ENCODE results near the gene SPRED2. TPM values are rescaled to one million over a fixed set of nuclear protein-coding genes. Genes with fewer than 3 reads are reported as not detected.

SPRED2 gene
- total RNA-seq, 4 donors from 2014 or later: 12.5 to 21.2 (median 13.8) TPM

DNA sequence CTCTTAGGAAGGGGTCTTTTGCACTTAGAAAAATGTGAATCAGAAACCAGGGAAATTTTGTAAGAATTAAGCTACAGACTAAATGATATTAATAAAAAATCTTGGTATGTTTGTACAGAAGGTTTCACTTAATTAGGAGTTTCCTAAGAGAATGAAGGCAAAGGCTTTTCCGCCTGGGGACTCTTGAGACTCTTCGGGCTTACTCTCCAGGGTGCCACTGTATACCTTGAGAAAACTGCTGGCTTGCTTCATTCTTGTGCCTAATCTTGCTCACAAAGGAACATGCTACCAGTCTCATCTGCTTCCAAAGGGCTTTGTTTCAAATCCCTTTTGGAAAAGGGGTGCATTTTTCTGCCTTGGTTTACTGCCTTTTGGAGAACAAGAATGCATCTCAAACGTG is 155.3 kb downstream of the SPRED2 start:
- TF ChIP-seq POLR2AphosphoS5 (IDR thresholded peaks at IDR 0.05) (no peak), CTCF (IDR thresholded peaks at IDR 0.05) (no peak), EP300 (IDR thresholded peaks at IDR 0.05) (no peak), POLR2A (IDR thresholded peaks at IDR 0.05) (no peak)
- H3K27me3 ChIP-seq: no peaks in the 10 kb centered on the region
- ATAC-seq: no peak
- peaks cover 0 to 13% of the 10 kb centered on the region in 2 donors for H3K36me3 ChIP-seq
- peaks cover 0 to 18% (median 0%) of the 10 kb centered on the region in 3 donors for H3K4me1 ChIP-seq
- 70 to 76% methylated on average over 2 to 3 of the region's 3 CpGs for WGBS, 2 donors (ENCODE audit: low coverage in 1 of 2)
- H3K4me3 ChIP-seq: no peak overlapping the region
- H3K27ac ChIP-seq: no peak overlapping the region
- H3K9me3 ChIP-seq: no peaks in the 10 kb centered on the region

DNA sequence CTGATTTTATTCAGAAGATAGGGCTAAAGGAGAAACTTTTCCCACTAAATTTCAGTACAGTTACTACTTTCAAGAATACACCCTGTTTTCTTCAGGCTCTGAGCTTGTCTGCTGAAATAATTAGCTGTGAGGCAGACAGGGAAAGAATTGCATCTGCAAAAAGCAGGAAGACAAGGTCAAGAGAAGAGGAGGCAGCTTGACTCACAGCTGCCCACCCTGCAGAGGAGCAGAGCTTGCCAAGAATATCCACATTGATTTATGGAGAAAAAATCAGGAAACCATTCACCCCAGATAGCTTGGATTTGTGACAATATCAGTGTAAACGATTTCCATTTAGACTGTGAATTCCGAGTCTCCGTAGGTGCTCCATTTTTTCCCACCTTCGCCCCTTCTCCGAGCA is 155.8 kb downstream of the SPRED2 start:
- no peak for ATAC-seq
- no peaks in the 10 kb centered on the region for H3K9me3 ChIP-seq
- no peak overlapping the region for H3K4me3 ChIP-seq
- WGBS, 2 donors (ENCODE audit: low coverage in 1 of 2): 36 to 42% methylated on average over 2 to 5 of the region's 5 CpGs
- H3K36me3 ChIP-seq: peaks cover 0 to 18% of the 10 kb centered on the region in 2 donors
- no peaks in the 10 kb centered on the region for H3K27me3 ChIP-seq
- TF ChIP-seq CTCF (IDR thresholded peaks at IDR 0.05): no peak
- no peak overlapping the region for H3K27ac ChIP-seq
- peaks cover 0 to 18% (median 0%) of the 10 kb centered on the region in 3 donors for H3K4me1 ChIP-seq

DNA sequence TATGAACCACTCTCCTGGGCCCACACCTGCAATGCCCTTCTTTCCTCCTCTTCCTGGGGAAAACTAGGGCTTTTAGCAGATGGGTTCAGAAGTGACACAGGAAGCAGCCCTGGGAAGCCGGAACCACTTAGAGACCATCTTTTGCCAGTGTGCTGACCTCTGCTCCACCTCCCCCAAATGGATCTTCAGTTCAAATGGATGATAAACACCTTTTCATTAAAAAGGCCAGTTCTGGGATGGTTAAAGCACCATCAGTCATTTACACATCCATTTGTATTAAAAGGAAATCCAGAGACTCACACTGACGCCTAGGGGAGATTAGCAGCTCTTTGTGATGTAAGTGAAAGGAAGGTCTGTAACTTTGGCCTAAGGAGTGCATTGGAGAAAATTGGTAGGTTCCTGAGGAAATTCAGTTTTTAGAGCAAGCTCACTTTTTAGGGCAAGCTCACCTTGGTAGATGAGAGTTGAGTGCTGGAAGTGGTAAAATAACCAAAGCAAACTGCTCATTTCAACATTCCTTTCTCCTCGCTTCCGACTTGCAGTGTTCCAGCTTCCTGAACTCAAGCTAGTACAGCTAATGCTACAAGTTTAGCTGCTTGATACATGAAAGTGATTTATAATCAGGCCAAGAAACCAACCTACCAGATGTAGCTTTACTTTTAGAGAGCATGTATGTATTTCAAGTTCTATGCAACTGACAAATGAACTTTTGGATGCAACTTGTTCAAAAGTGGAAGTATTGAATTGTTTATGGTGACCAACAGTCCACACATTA is 157.1 kb downstream of the SPRED2 start:
- no peak for ATAC-seq
- TF ChIP-seq EP300 (IDR thresholded peaks at IDR 0.05): no peak
- no peak for TF ChIP-seq POLR2AphosphoS5 (IDR thresholded peaks at IDR 0.05)
- TF ChIP-seq CTCF (IDR thresholded peaks at IDR 0.05): no peak
- TF ChIP-seq POLR2A (IDR thresholded peaks at IDR 0.05): no peak
- 50 to 57% methylated on average over 3 of the region's 4 CpGs for WGBS, 2 donors (ENCODE audit: low coverage in 1 of 2)

GRCh38 chr2:65273344-65273743 is 159.1 kb downstream of the SPRED2 start:
- Histone ChIP-seq H3K27ac (no peak overlapping the region), H3K9me3 (no peaks in the 10 kb centered on the region), H3K27me3 (no peaks in the 10 kb centered on the region), H3K4me3 (no peak overlapping the region), H3K36me3 (peaks cover 0 to 31% of the 10 kb centered on the region in 2 donors), H3K4me1 (peaks cover 0 to 12% (median 0%) of the 10 kb centered on the region in 3 donors)
- 85 to 91% methylated on average over 6 to 8 of the region's 8 CpGs for WGBS, 2 donors (ENCODE audit: low coverage in 1 of 2)
- no peak for TF ChIP-seq POLR2AphosphoS5 (IDR thresholded peaks at IDR 0.05)
- no peak for TF ChIP-seq CTCF (IDR thresholded peaks at IDR 0.05)
- ATAC-seq: no peak

More for the DNA sequence above, 157.1 kb downstream of the SPRED2 start:
- Histone ChIP-seq H3K27ac (no peak overlapping the region), H3K4me3 (no peak overlapping the region), H3K9me3 (no peaks in the 10 kb centered on the region), H3K4me1 (peaks cover 0 to 18% (median 0%) of the 10 kb centered on the region in 3 donors), H3K27me3 (no peaks in the 10 kb centered on the region), H3K36me3 (peaks cover 0 to 21% of the 10 kb centered on the region in 2 donors)

DNA sequence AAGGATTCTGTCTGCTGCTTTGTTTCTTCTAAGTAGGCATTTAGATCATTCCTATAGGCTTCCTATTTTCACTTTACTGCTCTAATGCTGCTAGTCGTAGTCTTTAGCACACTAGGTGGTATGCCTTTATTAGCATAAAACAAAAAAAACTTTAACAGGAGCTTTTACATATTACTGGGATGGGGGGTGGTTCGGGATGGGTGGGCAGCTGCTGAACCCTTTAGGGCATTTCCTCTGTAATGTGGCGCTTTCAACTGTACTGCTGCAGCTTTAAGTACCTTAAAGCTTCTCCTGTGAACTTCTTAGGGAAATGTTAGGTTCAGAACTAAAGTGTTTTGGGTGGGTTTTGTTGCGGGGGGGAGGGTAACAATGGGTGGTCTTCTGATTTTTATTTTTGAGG is 163.4 kb downstream of the SPRED2 start:
- H3K9me3 ChIP-seq: no peaks in the 10 kb centered on the region
- no peak overlapping the region for H3K27ac ChIP-seq
- H3K4me3 ChIP-seq: no peak overlapping the region
- peaks cover 0 to 10% (median 0%) of the 10 kb centered on the region in 3 donors for H3K4me1 ChIP-seq
- 68 to 80% methylated on average over 3 to 4 of the region's 4 CpGs for WGBS, 2 donors (ENCODE audit: low coverage in 1 of 2)
- no peak for TF ChIP-seq CTCF (IDR thresholded peaks at IDR 0.05)
- TF ChIP-seq POLR2AphosphoS5 (IDR thresholded peaks at IDR 0.05): no peak
- TF ChIP-seq POLR2A (IDR thresholded peaks at IDR 0.05): no peak
- no peak for TF ChIP-seq EP300 (IDR thresholded peaks at IDR 0.05)
- H3K27me3 ChIP-seq: no peaks in the 10 kb centered on the region
- peaks cover 0 to 66% of the 10 kb centered on the region in 2 donors for H3K36me3 ChIP-seq
- ATAC-seq: no peak
